Glomerular endothelial cell (primary cell): ENCODE results near the gene EFHC2. TPM values are rescaled to one million over a fixed set of nuclear protein-coding genes. Genes with fewer than 3 reads are reported as not detected.
"Not testable (repeated sequence)": the region's sequence is repeated elsewhere in the genome, so short reads cannot be mapped to it uniquely, and the experiment has no call there.

ENCODE experiments used
- DNase-seq: peaks from one replicate; pipeline ENCODE4 v3.0.0-alpha.2; 2011; ENCODE audit warnings: low read depth, low spot score; ENCODE audit errors: extremely low read depth
- total RNA-seq: library from RNA; depleted of rRNA; stranded (reverse); fragments of >200 nt; gene quantifications from 2 replicates; pipeline ENCODE4 v1.2.3, GENCODE V29; 2015

Gene EFHC2
- total RNA-seq, 1 donor from 2014 or later: not detected

GRCh38 chrX:44299177-44299576 is 44.3 kb downstream of the EFHC2 start:
- no peak for DNase-seq

GRCh38 chrX:44291468-44292092 is 51.9 kb downstream of the EFHC2 start:
- DNase-seq: no peak

GRCh38 chrX:44290718-44291117 is 52.8 kb downstream of the EFHC2 start:
- no peak for DNase-seq

- no peak for DNase-seq
Observed at GRCh38 chrX:44282753-44283152, 60.7 kb downstream of the EFHC2 start.

GRCh38 chrX:44280116-44280515 is 63.4 kb downstream of the EFHC2 start:
- no peak for DNase-seq

- no peak for DNase-seq
Observed at GRCh38 chrX:44274096-44274495, 69.4 kb downstream of the EFHC2 start.

- DNase-seq: no peak
Observed at GRCh38 chrX:44267861-44268260, 75.6 kb downstream of the EFHC2 start.

- DNase-seq: no peak
Observed at GRCh38 chrX:44267116-44267515, 76.4 kb downstream of the EFHC2 start.

GRCh38 chrX:44265559-44265958 is 77.9 kb downstream of the EFHC2 start:
- DNase-seq: no peak

GRCh38 chrX:44264936-44265335 is 78.5 kb downstream of the EFHC2 start:
- DNase-seq: no peak

- DNase-seq: no peak
Observed at GRCh38 chrX:44261286-44261685, 82.2 kb downstream of the EFHC2 start.

GRCh38 chrX:44260609-44261008 is 82.9 kb downstream of the EFHC2 start:
- no peak for DNase-seq

- DNase-seq: not testable (repeated sequence)
Observed at GRCh38 chrX:44255742-44256141, 87.7 kb downstream of the EFHC2 start.

GRCh38 chrX:44253575-44253942 is 89.9 kb downstream of the EFHC2 start:
- no peak for DNase-seq

GRCh38 chrX:44252688-44253574 is 90.5 kb downstream of the EFHC2 start:
- DNase-seq: not testable (repeated sequence)

GRCh38 chrX:44247468-44247867 is 96.0 kb downstream of the EFHC2 start:
- DNase-seq: no peak

- DNase-seq: no peak
Observed at GRCh38 chrX:44246826-44247225, 96.6 kb downstream of the EFHC2 start.

GRCh38 chrX:44245733-44246132 is 97.7 kb downstream of the EFHC2 start:
- DNase-seq: no peak

GRCh38 chrX:44244008-44244407 is 99.5 kb downstream of the EFHC2 start:
- peak; percentile 14 for DNase-seq

- no peak for DNase-seq
Observed at GRCh38 chrX:44241546-44241945, 101.9 kb downstream of the EFHC2 start.

GRCh38 chrX:44240036-44240435 is 103.4 kb downstream of the EFHC2 start:
- no peak for DNase-seq

GRCh38 chrX:44239036-44239435 is 104.4 kb downstream of the EFHC2 start:
- no peak for DNase-seq
